NCI-H82 (cell line): ENCODE measurements around the gene APIP.

Experiments used
- DNase-seq: peaks from one replicate; lab custom pipeline; 2025; lab: John Stamatoyannopoulos, UW

The APIP gene

GRCh38 chr11:34840736-34841386, 75.3 kb downstream of the APIP start:
- DNase-seq: peak; percentile 65

DNA sequence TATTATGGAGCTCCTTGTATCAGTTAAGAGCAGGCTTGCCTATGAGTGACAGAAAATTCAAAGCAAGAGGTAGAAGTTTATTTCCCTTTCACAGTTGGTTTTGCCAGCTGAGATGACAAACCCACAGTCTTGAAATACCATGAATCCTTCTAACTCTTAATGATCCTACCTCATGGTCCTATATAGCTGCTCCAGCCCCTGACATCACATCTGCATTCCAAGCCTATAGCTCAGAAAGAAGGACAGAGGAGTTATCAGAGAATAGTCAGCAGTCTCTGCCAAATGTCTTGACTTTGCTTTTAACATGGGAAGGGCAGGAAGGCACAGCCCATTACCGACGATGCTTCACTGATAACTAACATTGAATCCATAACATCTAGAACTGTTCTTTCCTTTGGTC, 76.2 kb downstream of the APIP start:
- no peak for DNase-seq

GRCh38 chr11:34836958-34837856, 79.0 kb downstream of the APIP start:
- peak; percentile 6 for DNase-seq

- DNase-seq: no peak
Measured at GRCh38 chr11:34833602-34834001, 82.6 kb downstream of the APIP start.
